K562 (cell line): ENCODE data around the gene LRRC4B. TPM values are rescaled to one million over a fixed set of nuclear protein-coding genes. Genes with fewer than 3 reads are reported as not detected.

Experiments used
- ATF3 ChIP-seq, 2 experiments: fragments of 450-650 bp in 1 of 2; sonication (generic) in 1 of 2; formaldehyde crosslinking in 1 of 2; IDR thresholded peaks in 1 of 2; conservative IDR thresholded peaks in 1 of 2; 2 replicates each; pipeline versions ENCODE4 v1.6.1 to v1.8.1; 2016 to 2023; ENCODE audit warnings: mild to moderate bottlenecking in 2 of 2, moderate library complexity in 2 of 2, inconsistent platforms in 1 of 2, missing genetic modification reagents in 1 of 2
- BACH1 ChIP-seq: fragments of 200-800 bp; sonication (Bioruptor generic); IDR thresholded peaks from 2 replicates; pipeline ENCODE4 v1.6.1; 2016; ENCODE audit warnings: missing genetic modification characterization, missing compliant biosample characterization
- CBFB ChIP-seq: sonication (generic); formaldehyde crosslinking; IDR thresholded peaks from 2 replicates; pipeline ENCODE4 v1.4.0; 2020; ENCODE audit warnings: mild to moderate bottlenecking, missing genetic modification reagents
- DACH1 ChIP-seq: fragments of 450-650 bp; IDR thresholded peaks from 2 replicates; pipeline ENCODE4 v1.6.1; 2018; ENCODE audit not compliant: partially characterized antibody
- DEAF1 ChIP-seq: fragments of 450-650 bp; formaldehyde crosslinking; IDR thresholded peaks from 2 replicates; pipeline ENCODE4 v1.4.0; 2020; ENCODE audit warnings: mild to moderate bottlenecking, moderate library complexity
- JUNB ChIP-seq: fragments of 450-650 bp; formaldehyde crosslinking; conservative IDR thresholded peaks from 2 replicates; pipeline ENCODE4 v1.4.0; 2020; ENCODE audit warnings: mild to moderate bottlenecking
- MCM5 ChIP-seq: fragments of 450-650 bp; IDR thresholded peaks from 2 replicates; pipeline ENCODE4 v1.6.1; 2016; ENCODE audit warnings: low read depth
- POLR2AphosphoS2 ChIP-seq: IDR thresholded peaks from 2 replicates; pipeline ENCODE4 v1.6.1; 2012; ENCODE audit warnings: low read length, improper control_type of control experiment
- PRMT5 ChIP-seq: sonication (generic); formaldehyde crosslinking; IDR thresholded peaks from 2 replicates; pipeline ENCODE4 v1.5.0; 2020; ENCODE audit warnings: missing genetic modification reagents
- PTBP1 ChIP-seq: fragments of 200-400 bp; formaldehyde crosslinking; IDR thresholded peaks from 2 replicates; pipeline ENCODE4 v1.6.1; 2017; ENCODE audit warnings: low read depth, low read length
- RBFOX2 ChIP-seq: fragments of 200-400 bp; formaldehyde crosslinking; IDR thresholded peaks from 2 replicates; pipeline ENCODE4 v1.6.1; 2017; ENCODE audit warnings: low read depth, mild to moderate bottlenecking, low read length, moderate library complexity
- RCOR1 ChIP-seq, 2 experiments: IDR thresholded peaks; 2 replicates each; pipeline ENCODE4 v1.6.1; 2012; ENCODE audit warnings: low read depth in 2 of 2, low read length in 2 of 2, borderline replicate concordance in 1 of 2, improper control_type of control experiment in 1 of 2
- SAFB ChIP-seq: fragments of 200-400 bp; formaldehyde crosslinking; IDR thresholded peaks from 2 replicates; pipeline ENCODE4 v1.6.1; 2017; ENCODE audit warnings: low read depth, low read length, borderline replicate concordance
- TEAD2 ChIP-seq: fragments of 450-650 bp; IDR thresholded peaks from 2 replicates; pipeline ENCODE4 v1.6.1; 2016; ENCODE audit warnings: missing genetic modification characterization, control low read depth, missing compliant biosample characterization
- ZNF12 ChIP-seq: sonication (generic); formaldehyde crosslinking; IDR thresholded peaks from 2 replicates; pipeline ENCODE4 v1.4.0; 2020; ENCODE audit warnings: mild to moderate bottlenecking, missing genetic modification reagents
- ZNF253 ChIP-seq: fragments of 250-450 bp; sonication (Bioruptor Pico); conservative IDR thresholded peaks from 2 replicates; pipeline ENCODE4 v1.6.1; 2021; ENCODE audit warnings: mild to moderate bottlenecking
- ZNF347 ChIP-seq: fragments of 450-650 bp; formaldehyde crosslinking; IDR thresholded peaks from 2 replicates; pipeline ENCODE4 v1.4.0; 2020; ENCODE audit warnings: low read depth, mild to moderate bottlenecking, moderate library complexity
- ZNF384 ChIP-seq: IDR thresholded peaks from 2 replicates; pipeline ENCODE4 v1.6.1; 2012; ENCODE audit warnings: low read depth, low read length, improper control_type of control experiment
- ZNF644 ChIP-seq: fragments of 200-800 bp; sonication (Bioruptor generic); IDR thresholded peaks from 2 replicates; pipeline ENCODE4 v1.6.1; 2016; ENCODE audit warnings: low read depth, missing genetic modification characterization, missing compliant biosample characterization
- ZNF764 ChIP-seq: fragments of 250-450 bp; sonication (Bioruptor Pico); IDR thresholded peaks from 2 replicates; pipeline ENCODE4 v1.4.0; 2020; ENCODE audit warnings: low read depth, mild to moderate bottlenecking, moderate library complexity
- polyA plus RNA-seq, 8 experiments: library from polyadenylated mRNA; depleted of rRNA in 4 of 8; stranded (reverse) in 5 of 8; unstranded in 3 of 8; fragments of >200 nt; fragmentation: Nextera tagmentation in 2 of 8; fragmentation: Illumina TruSeq in 1 of 8; extraction: Ambion mirVana in 2 of 8; extraction: Trizol in 1 of 8; gene quantifications; 2 replicates each; pipeline versions ENCODE4 v1.2.1 to v1.2.3, GENCODE V29; 2011 to 2014; ENCODE audit warnings: inconsistent platforms in 1 of 8, missing spikeins in 1 of 8
- total RNA-seq, 7 experiments: library from RNA; depleted of rRNA in 6 of 7; stranded (reverse); fragments of >200 nt in 6 of 7; fragmentation: Illumina TruSeq in 2 of 7; extraction: Trizol in 2 of 7; gene quantifications; 2 replicates each; pipeline versions ENCODE4 v1.2.1 to v1.2.3, GENCODE V29; 2011 to 2021; ENCODE audit warnings: low replicate concordance in 1 of 7
- TF ChIP-seq, protein P1 (sequence below), 2 experiments: IDR thresholded peaks in 1 of 2; conservative IDR thresholded peaks in 1 of 2; 2 replicates each; pipeline ENCODE4 v1.6.1; 2016; ENCODE audit warnings: low read depth in 2 of 2, mild to moderate bottlenecking in 1 of 2, missing compliant biosample characterization in 1 of 2, missing genetic modification characterization in 1 of 2, moderate library complexity in 1 of 2

Gene LRRC4B
- total and polyA plus RNA-seq, 9 of the 15 experiments (the other 6 are each of a cell fraction or from before 2014, with no cell fraction given), result 0.18 to 9.6 (median 2.9) TPM; not detected in 2

DNA sequence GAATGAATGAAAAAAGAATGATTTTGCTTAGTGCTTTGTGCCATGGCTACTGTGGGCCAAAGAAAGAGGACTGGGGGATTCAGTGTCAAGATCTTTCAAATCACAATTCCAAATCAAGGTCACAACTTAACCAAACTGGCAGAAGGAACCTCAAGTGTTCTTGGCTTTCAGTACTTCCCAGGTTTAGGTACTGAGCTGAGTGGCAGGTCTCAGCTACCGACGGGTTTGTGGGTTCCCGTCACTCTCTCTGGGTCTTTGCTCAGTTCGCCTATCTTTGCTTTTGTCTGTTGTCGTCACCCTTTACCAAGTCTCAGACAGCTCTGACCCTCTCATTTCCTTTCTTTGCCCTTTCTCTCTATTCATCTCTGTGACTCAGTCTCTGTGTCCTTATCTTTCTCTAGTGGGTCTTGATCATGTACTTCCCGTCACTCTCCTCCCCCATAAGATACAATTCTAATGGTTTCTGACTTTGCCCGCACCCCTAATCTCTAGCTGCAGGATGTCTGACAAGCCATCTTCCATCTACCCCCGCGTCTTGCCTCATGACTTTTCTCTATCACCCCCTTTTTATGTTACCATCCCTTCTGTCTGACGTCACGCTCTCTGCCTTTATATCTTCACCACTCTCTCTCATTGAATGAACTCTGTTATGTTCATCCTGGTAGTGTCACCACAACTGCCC, 33.3 kb upstream of the LRRC4B start (continued):
- TF ChIP-seq, protein P1, sequence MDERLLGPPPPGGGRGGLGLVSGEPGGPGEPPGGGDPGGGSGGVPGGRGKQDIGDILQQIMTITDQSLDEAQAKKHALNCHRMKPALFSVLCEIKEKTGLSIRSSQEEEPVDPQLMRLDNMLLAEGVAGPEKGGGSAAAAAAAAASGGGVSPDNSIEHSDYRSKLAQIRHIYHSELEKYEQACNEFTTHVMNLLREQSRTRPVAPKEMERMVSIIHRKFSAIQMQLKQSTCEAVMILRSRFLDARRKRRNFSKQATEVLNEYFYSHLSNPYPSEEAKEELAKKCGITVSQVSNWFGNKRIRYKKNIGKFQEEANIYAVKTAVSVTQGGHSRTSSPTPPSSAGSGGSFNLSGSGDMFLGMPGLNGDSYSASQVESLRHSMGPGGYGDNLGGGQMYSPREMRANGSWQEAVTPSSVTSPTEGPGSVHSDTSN (CRISPR knock-in tag; IDR thresholded peaks at IDR 0.05; ENCODE audit: low read depth), result no peak; the same call in 1 of the 2 replicates
- TF ChIP-seq, protein P1 (tag; conservative IDR thresholded peaks at IDR 0.05; ENCODE audit: low read depth), result peak; percentile 55
- TF ChIP-seq ZNF644, result no peak; the same call in 1 of the 2 replicates
- TF ChIP-seq CBFB, result no peak
- no peak for TF ChIP-seq POLR2AphosphoS2
- no peak for TF ChIP-seq PTBP1
- TF ChIP-seq JUNB (CRISPR knock-in tag), result no peak
- peak; percentile 96 for TF ChIP-seq ATF3 (IDR thresholded peaks at IDR 0.05)
- TF ChIP-seq ATF3 (CRISPR knock-in tag; conservative IDR thresholded peaks at IDR 0.05), result no peak; the same call in 1 of the 2 replicates
- no peak for TF ChIP-seq TEAD2
- no peak for TF ChIP-seq ZNF12 (CRISPR knock-in tag)
- peak; percentile 49 for TF ChIP-seq DACH1
- TF ChIP-seq BACH1, result peak; percentile 54; the same call in 1 of the 2 replicates
- TF ChIP-seq SAFB, result no peak
- no peak; the same call in 1 of the 2 replicates for TF ChIP-seq ZNF253 (CRISPR knock-in tag)
- TF ChIP-seq RCOR1 (IDR thresholded peaks at IDR 0.05; ENCODE audit: borderline replicate concordance in 1 of 2, low read depth in 2 of 2, low read length in 2 of 2), result peak in 1 of 2 experiments; percentile 85; a peak in 2 of 4 replicates
- no peak for TF ChIP-seq MCM5
- no peak for TF ChIP-seq ZNF764 (CRISPR knock-in tag)
- TF ChIP-seq ZNF384, result no peak
- TF ChIP-seq ZNF347 (CRISPR knock-in tag), result no peak
- no peak for TF ChIP-seq PRMT5 (CRISPR knock-in tag)
- TF ChIP-seq DEAF1, result no peak
- no peak for TF ChIP-seq RBFOX2
